Prostate gland (tissue), 2 donors: ENCODE results near the gene TNXB.

Experiments used
- POLR2A ChIP-seq: fragments of 450-650 bp; IDR thresholded peaks from one replicate; pipeline ENCODE4 v1.6.1; 2016; ENCODE audit warnings: antibody characterized with exemption, mild to moderate bottlenecking
- POLR2AphosphoS5 ChIP-seq: sonication (generic); formaldehyde crosslinking; IDR thresholded peaks from one replicate; pipeline ENCODE4 v1.6.1; 2017; ENCODE audit warnings: antibody characterized with exemption
- TF ChIP-seq, protein P1 (sequence below), 4 experiments: fragments of 200-600 bp in 2 of 4; fragments of 450-650 bp in 2 of 4; sonication (generic) in 2 of 4; IDR thresholded peaks; 1 replicate in 3 of 4; 2 replicates in 1 of 4; pipeline ENCODE4 v1.5.1; 2016 to 2019; ENCODE audit warnings: antibody characterized with exemption in 4 of 4, mild to moderate bottlenecking in 2 of 4, moderate library complexity in 2 of 4

DNA sequence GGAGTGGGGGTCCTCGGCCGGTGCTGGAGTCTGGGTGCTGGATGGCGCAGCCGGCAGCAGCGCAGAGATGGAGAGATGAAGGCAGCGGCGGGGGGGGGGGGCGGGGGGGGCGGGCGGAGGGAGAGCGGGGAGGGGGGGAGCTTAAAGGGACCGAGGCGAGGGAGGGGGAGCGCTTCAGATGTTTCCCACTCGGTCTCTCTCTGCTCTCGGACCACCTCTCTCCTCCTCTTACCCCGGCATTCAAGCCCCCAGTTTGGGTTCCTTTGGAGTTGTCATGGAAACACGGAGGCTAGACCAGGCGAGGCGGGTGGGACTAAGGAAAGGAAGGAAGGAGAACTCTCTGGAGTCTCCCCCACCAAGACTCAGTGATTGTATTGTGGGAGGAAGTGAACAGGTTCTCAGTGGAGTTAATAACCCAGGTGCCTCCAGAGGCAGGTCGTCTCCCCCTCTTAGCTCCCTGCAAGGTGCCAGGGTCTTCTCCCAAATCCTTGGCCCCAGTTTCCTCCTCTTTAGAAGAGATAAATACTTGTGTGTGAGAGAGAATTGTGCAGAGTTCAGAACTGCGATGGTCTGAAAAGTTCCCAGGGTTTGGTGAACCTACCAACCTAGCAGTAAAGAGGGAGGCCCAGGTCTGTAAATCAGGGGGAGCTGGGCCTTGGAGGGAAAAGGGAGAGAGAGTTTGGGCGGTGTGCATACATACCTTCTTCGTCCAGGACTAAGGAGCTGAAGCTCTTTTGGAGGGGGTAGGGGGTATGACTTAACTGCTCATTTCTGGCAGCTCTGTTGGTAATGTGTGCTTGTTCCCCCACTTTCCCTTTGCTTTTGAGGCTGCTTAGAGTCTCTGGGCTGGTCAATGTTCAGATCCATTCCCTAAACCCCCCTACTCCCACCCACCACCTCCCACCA, 43.0 kb upstream of the TNXB start, which contains the start of gene PRRT1:
- no peak for TF ChIP-seq POLR2A
- TF ChIP-seq POLR2AphosphoS5 = no peak
- TF ChIP-seq, protein P1, sequence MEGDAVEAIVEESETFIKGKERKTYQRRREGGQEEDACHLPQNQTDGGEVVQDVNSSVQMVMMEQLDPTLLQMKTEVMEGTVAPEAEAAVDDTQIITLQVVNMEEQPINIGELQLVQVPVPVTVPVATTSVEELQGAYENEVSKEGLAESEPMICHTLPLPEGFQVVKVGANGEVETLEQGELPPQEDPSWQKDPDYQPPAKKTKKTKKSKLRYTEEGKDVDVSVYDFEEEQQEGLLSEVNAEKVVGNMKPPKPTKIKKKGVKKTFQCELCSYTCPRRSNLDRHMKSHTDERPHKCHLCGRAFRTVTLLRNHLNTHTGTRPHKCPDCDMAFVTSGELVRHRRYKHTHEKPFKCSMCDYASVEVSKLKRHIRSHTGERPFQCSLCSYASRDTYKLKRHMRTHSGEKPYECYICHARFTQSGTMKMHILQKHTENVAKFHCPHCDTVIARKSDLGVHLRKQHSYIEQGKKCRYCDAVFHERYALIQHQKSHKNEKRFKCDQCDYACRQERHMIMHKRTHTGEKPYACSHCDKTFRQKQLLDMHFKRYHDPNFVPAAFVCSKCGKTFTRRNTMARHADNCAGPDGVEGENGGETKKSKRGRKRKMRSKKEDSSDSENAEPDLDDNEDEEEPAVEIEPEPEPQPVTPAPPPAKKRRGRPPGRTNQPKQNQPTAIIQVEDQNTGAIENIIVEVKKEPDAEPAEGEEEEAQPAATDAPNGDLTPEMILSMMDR (IDR thresholded peaks at IDR 0.05) = no peak
